ENCODE results near the gene GRM7. TPM values are rescaled to one million over a fixed set of nuclear protein-coding genes. Genes with fewer than 3 reads are reported as not detected.

GRM7 gene
- polyA plus RNA-seq, 1 donor from 2014 or later, result 23.8 TPM

- no peak for TF ChIP-seq EZH2 (IDR thresholded peaks at IDR 0.05; ENCODE audit: borderline replicate concordance, insufficient read depth, low read length, poor library complexity, severe bottlenecking)
- no peak for TF ChIP-seq CTCF (IDR thresholded peaks at IDR 0.05; ENCODE audit: poor library complexity, severe bottlenecking)
- TF ChIP-seq TAF1 (IDR thresholded peaks at IDR 0.05; ENCODE audit: low read depth), result no peak
- no peak for TF ChIP-seq RAD21 (conservative IDR thresholded peaks at IDR 0.05)
- H3K9me3 ChIP-seq (ENCODE audit: low read length), result no peaks in the 10 kb centered on the region
Observed at GRCh38 chr3:7610634-7611033, 749.7 kb downstream of the GRM7 start.

GRCh38 chr3:7615043-7615442, 754.1 kb downstream of the GRM7 start:
- H3K4me2 ChIP-seq (ENCODE audit: low read length), result no peak overlapping the region
- no peaks in the 10 kb centered on the region for H4K20me1 ChIP-seq (ENCODE audit: insufficient read depth)
- no peak overlapping the region for H2AFZ ChIP-seq (ENCODE audit: low read depth, low read length)
- H3K36me3 ChIP-seq (ENCODE audit: insufficient read depth, low read length), result no peaks in the 10 kb centered on the region
- no peaks in the 10 kb centered on the region for H3F3A ChIP-seq (ENCODE audit: insufficient read depth, low read length, poor library complexity, severe bottlenecking)
- H3K4me3 ChIP-seq (ENCODE audit: low read length), result no peak overlapping the region
- TF ChIP-seq CTCF (IDR thresholded peaks at IDR 0.05; ENCODE audit: poor library complexity, severe bottlenecking), result no peak
- TF ChIP-seq EP300 (conservative IDR thresholded peaks at IDR 0.05; ENCODE audit: poor library complexity, severe bottlenecking), result no peak
- no peak for TF ChIP-seq RAD21 (conservative IDR thresholded peaks at IDR 0.05)
- no peak for TF ChIP-seq REST (IDR thresholded peaks at IDR 0.05; ENCODE audit: borderline replicate concordance)
- no peak for TF ChIP-seq EZH2 (IDR thresholded peaks at IDR 0.05; ENCODE audit: borderline replicate concordance, insufficient read depth, low read length, poor library complexity, severe bottlenecking)
- no peak for TF ChIP-seq TAF1 (IDR thresholded peaks at IDR 0.05; ENCODE audit: low read depth)
- TF ChIP-seq MXI1 (conservative IDR thresholded peaks at IDR 0.05; ENCODE audit: poor library complexity, severe bottlenecking), result no peak
- TF ChIP-seq SMC3 (conservative IDR thresholded peaks at IDR 0.05; ENCODE audit: poor library complexity), result no peak
- no peak for TF ChIP-seq POLR2AphosphoS5 (IDR thresholded peaks at IDR 0.05)
- H3K9me3 ChIP-seq (ENCODE audit: low read length), result no peaks in the 10 kb centered on the region
- H3K79me2 ChIP-seq (replicated peaks; ENCODE audit: insufficient read depth, low read length), result no peaks in the 10 kb centered on the region
- H3K9ac ChIP-seq (ENCODE audit: low read length), result no peak overlapping the region
- no peak overlapping the region for H3K27ac ChIP-seq (ENCODE audit: low read length)
- H3K27me3 ChIP-seq (ENCODE audit: insufficient read depth, low read depth, low read length), result no peaks in the 10 kb centered on the region
- no peaks in the 10 kb centered on the region for H3K9me2 ChIP-seq (ENCODE audit: insufficient read depth, low read length)

More at GRCh38 chr3:7610634-7611033, 749.7 kb downstream of the GRM7 start:
- Histone ChIP-seq H3K9ac (ENCODE audit: low read length) (no peak overlapping the region), H3F3A (ENCODE audit: insufficient read depth, low read length, poor library complexity, severe bottlenecking) (no peaks in the 10 kb centered on the region), H4K20me1 (ENCODE audit: insufficient read depth) (no peaks in the 10 kb centered on the region), H3K4me3 (ENCODE audit: low read length) (no peak overlapping the region), H3K36me3 (ENCODE audit: insufficient read depth, low read length) (no peaks in the 10 kb centered on the region), H3K4me2 (ENCODE audit: low read length) (no peak overlapping the region), H3K27me3 (ENCODE audit: insufficient read depth, low read depth, low read length) (no peaks in the 10 kb centered on the region), H2AFZ (ENCODE audit: low read depth, low read length) (no peak overlapping the region), H3K9me2 (ENCODE audit: insufficient read depth, low read length) (no peaks in the 10 kb centered on the region), H3K79me2 (replicated peaks; ENCODE audit: insufficient read depth, low read length) (no peaks in the 10 kb centered on the region), H3K27ac (ENCODE audit: low read length) (no peak overlapping the region)
